G401 (cell line): ENCODE measurements around the gene CABLES2. TPM values are rescaled to one million over a fixed set of nuclear protein-coding genes. Genes with fewer than 3 reads are reported as not detected.
"Not testable (repeated sequence)": the region's sequence is repeated elsewhere in the genome, so short reads cannot be mapped to it uniquely, and the experiment has no call there.

Experiments
- DNase-seq: peaks from one replicate; pipeline ENCODE4 v3.0.0-alpha.2; 2015; ENCODE audit warnings: low spot score
- in situ Hi-C: cut with HindIII; loops from 2 replicates; pipeline ENCODE4 v1.10.0; 2016; ENCODE audit warnings: low sequenced_read_pairs, mixed read lengths
- total RNA-seq: library from RNA; depleted of rRNA; stranded (reverse); fragments of >200 nt; shearing (Covaris generic); gene quantifications from 2 replicates; pipeline ENCODE4 v1.2.3, GENCODE V29; 2014

The CABLES2 gene
- total RNA-seq, 1 experiment from 2014 or later = 4.2 TPM

- in situ Hi-C loops = no loop called here
- no peak for DNase-seq
Observed at GRCh38 chr20:62437927-62438326, 30.8 kb upstream of the CABLES2 start.

GRCh38 chr20:62437496-62437895 is 30.4 kb upstream of the CABLES2 start:
- DNase-seq = no peak
- in situ Hi-C loops = no loop called here

GRCh38 chr20:62436692-62437091 is 29.6 kb upstream of the CABLES2 start:
- in situ Hi-C loops = no loop called here
- DNase-seq = no peak

GRCh38 chr20:62433658-62434497 is 26.8 kb upstream of the CABLES2 start:
- DNase-seq = peak; percentile 8
- in situ Hi-C loops = no loop called here

DNA sequence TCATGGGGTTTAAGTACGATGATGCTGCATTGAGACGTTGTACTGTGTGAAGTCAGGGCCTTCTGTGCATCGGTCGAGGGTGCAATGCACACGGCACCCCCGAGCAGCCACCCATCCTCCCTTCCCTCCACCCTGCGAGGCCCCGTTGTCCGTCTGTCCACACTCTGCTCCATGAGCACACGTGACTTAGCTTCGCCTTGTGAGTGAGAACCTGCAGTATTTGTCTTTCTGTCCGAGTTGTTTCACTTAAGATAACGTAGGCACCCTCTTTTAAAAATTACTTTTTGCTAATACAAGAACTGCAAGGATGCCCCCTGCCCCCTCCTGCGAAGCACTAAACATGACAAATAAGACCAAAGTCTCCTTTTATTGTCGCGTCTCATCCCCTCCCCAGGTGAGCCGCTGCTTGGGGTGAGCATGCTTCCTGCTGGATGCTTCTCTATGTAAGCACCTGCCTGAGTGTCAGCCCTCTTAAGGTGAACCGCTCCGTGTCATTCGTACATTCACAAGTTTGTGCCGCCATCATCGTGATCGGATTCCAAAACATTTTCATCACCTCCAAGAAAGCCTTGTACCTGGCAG is 23.9 kb upstream of the CABLES2 start:
- in situ Hi-C loops = no loop called here
- no peak for DNase-seq

- DNase-seq = no peak
Observed at GRCh38 chr20:62430311-62430853, 23.3 kb upstream of the CABLES2 start.

GRCh38 chr20:62429455-62430310 is 22.6 kb upstream of the CABLES2 start:
- DNase-seq = no peak
- in situ Hi-C loops = no loop called here

More at GRCh38 chr20:62430311-62430853, 23.3 kb upstream of the CABLES2 start:
- in situ Hi-C loops = no loop called here

DNA sequence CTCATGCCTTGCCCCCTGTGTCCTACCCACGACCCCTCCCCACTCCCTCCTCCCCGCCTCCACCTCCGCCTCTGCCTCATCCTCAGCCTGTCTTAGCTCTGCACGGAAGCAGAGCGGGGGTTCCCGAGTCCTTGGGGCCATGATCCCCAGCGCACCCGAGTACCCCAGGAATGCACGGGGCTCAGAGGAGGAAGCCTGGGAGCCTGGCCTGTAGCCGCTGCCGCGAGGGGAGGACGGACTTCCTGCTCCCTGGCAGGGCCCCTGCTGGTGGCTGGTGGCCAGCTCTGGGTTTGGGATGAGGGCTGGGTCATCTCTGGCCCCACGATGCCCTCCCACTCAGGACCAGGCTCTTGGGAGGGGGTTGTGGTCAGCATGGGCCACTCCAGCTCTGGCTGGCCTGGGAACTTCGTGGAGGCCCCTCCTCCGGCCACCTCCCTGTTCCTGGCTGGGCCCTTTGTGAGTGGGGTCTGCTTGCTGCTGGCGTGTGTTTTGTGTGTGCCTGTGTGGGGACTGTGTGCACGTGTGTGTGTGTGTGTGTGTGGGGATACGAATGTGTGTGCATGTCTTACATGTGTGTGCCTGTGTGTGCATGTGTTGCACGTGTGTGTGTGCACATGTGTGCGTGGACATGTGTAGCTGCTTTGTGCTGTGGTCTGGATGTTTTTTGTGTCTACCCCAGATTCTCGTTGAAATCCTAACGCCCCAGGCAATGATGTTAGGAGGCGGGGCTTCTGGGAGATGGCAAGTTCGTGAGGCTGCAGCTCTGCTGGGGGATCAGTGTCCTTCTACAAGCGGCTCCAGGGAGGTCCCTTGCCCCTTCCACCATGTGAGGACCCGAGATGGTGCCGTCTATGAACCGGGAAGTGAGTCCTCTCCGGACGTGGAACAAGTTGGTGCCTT is 21.6 kb upstream of the CABLES2 start:
- DNase-seq = no peak
- in situ Hi-C loops = no loop called here

DNA sequence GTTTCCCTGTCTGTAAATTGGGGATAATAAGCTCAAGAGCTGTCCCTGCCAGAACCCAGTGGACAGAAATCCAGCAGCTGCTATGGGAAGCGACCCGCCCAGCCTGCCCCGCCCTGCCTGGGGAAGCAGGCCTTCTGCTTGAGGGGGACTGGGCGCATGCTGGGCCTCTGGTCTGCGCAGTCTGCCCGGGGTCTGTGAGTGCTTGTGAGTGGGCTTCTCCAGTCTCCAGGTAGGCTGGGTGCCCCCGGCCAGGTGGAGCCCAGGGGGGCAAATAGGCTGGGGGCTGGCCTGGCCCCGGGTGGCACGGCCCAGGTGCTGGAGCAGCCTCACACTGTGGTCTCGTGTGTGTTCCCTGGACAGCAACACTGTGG is 20.9 kb upstream of the CABLES2 start:
- no peak for DNase-seq
- in situ Hi-C loops = no loop called here

DNA sequence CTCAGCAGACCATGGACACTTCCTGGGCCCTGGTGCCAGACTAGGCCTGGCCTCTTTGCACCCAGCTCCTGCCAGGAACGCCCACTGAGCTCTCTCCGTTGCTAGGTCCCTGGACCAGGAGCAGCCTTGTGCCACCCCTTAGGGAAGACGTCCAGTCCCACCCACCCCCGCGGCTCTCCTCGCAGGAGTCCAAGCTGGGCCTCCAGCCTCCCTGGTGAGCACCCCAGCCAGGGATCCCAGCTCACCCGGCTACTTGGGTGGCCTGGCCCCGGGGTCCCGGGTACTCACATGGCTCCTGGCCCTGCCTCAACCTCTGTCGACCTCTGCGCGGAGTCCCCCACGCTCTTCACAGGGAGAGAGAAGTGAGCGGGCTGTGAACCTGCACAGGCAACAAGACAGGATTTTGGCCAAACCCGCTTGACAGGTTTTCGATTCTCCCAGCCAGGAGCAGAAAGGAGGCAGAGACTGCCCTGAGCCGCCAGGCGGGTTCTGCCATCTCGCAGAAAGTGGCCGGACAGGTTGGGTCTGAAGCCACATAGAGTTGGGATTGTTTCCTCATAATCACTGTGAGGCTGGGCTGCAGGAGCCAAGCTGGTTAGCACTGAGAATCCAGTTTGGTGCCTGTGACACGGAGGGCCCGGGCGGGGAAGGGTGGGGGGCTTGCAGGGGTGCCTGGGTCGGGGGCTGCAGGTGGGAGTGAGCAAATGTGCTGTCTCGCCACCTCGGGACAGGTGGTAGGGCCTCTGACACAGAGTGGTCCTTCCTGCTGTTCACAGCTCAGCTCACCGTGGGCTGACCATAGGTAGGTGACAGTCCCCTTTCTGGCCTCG is 20.3 kb upstream of the CABLES2 start, which contains the start of gene RBBP8NL:
RBBP8NL (minus strand) TSS at position 368 of the 830 bp plus-strand sequence. CDS start 7,892 bp downstream, outside the sequence.
- in situ Hi-C loops = no loop called here
- no peak for DNase-seq

- DNase-seq = no peak
- in situ Hi-C loops = no loop called here
Observed at GRCh38 chr20:62426699-62427131, 19.6 kb upstream of the CABLES2 start.

- DNase-seq, in situ Hi-C loops: not testable (repeated sequence)
Observed at GRCh38 chr20:62426059-62426348, 18.9 kb upstream of the CABLES2 start.

- in situ Hi-C loops = no loop called here
- no peak for DNase-seq
Observed at GRCh38 chr20:62425281-62426058, 18.4 kb upstream of the CABLES2 start.

DNA sequence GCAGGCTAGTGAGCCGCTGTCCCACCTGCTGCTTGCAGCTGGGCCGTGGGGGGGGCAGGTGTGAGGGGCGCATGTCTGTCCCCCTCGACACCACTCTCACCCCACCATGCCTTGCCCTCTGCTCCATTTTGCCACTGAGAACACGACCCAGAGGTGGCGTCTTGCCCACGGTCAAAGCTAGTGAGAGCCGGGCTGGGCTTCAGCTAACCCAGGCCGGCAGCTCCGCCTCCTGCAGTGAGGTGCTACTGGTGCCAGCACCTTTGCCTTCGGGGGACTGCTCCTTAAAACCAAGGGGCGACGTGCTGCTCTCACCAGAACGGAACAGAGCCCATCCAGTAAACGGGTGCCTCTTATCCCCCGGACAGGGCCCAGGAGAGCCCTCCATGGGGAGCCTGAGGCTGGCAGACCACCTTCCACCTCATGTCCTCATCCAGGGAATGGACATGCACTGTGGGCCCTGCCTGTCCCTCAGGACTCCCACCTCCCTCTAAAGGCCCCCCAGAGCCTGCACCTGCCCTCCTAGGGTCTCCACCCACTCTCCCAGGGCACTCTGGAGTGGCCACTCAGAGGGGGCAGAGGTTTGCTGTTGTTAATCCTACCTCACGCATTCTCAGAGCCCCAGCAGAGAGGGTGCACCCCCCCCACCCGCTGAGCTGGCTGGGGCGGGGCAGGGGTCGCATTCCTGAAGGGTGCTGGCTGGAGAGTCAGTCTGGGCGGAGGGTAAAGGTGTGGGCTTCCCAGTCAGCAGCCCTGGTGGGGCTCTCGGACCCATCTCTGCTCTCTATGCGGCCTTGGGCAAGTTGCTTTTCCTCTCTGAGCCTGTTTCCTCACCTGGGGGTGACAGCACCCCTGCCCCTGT is 17.4 kb upstream of the CABLES2 start:
- in situ Hi-C loops = no loop called here
- no peak for DNase-seq

DNA sequence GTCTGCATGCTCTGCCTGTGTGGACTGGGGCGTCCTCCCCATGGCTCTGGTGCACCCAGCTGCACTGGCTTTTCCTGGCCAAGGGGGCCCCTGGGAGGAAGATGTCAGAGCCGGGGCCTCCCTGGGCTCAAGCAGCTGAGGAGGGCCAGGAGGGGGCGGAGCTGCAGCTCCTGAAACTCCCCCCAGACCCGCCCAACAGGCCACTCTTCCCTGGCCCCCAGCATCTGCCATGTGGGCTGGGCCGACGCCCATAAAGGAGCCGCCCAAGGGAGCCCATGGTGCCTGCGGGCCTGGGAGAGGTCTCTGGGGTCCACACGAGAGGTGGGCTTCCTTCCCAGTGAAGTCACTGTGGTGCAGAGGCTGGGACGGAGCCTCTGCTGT is 16.2 kb upstream of the CABLES2 start:
- DNase-seq = no peak
- in situ Hi-C loops = no loop called here

DNA sequence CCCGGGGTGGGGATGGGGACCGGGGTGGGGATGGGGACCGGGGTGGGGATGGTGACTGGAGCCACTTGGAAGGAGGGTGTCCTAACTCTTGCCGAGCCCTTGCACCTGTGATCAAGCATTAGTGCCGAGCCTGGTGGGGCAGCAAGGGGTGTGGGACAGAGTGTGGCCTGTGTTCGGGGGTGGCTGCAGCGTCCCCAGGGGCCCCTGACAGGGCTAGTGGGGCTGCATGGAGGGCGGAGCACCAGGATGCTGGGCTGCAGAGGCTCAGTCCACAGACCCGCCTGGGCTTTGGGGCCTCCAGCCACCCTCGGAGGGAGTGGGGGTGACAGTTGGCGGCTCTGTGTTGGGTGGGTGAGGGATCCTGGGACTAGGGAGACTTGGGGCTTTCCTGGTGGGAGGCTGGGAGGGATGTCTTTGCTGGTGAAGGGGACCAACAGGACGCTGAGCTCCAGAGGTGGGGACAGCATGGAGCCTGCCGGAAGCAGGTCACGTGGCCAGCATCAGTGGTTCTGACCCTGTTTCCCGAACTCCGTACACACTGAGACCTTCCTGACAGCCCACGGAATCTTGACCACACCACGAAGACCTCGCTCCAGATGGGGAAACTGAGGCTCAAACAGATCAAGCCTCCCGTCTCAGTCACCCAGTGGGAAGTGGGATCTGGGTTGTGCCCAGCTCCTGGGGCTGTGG is 15.7 kb upstream of the CABLES2 start:
- in situ Hi-C loops = no loop called here
- DNase-seq = no peak
